Endothelial cell of umbilical vein (primary cell): Measurements from ENCODE around the gene MGME1. TPM values are rescaled to one million over a fixed set of nuclear protein-coding genes. Genes with fewer than 3 reads are reported as not detected.

Experiments used
- BruUV-seq: library from RNA; stranded (reverse); fragments of 400-500 nt; replicated peaks from 2 replicates; lab custom pipeline; 2021; lab: Mats Ljungman, UMichigan
- CTCF ChIA-PET: fragments of 300-600, 350-600 bp; sonication (Branson Sonifier 250); formaldehyde crosslinking; loops from one replicate; lab custom pipeline; 2021; ENCODE audit warnings: antibody characterized with exemption, inconsistent platforms; lab: Charles Lee
- POLR2A ChIA-PET: fragments of 300-600, 350-600 bp; sonication (Branson Sonifier 250); formaldehyde crosslinking; loops from one replicate; lab custom pipeline; 2021; ENCODE audit warnings: antibody characterized with exemption, inconsistent platforms; lab: Charles Lee
- DNase-seq: peaks from one replicate; pipeline ENCODE4 v3.0.0-alpha.2; 2011; ENCODE audit warnings: low read depth, low spot score
- FAIRE-seq: peaks from 2 replicates; lab custom pipeline; 2011; peaks lifted over from hg19 to GRCh38; lab: Jason Lieb, UNC
- H2AFZ ChIP-seq: 2 replicates; pipeline ENCODE4 v1.6.0; 2012; ENCODE audit warnings: low read depth, low read length, control low read depth, inconsistent platforms
- H3K27ac ChIP-seq: 2 replicates; pipeline ENCODE4 v1.5.1; 2011; ENCODE audit warnings: low read depth, mild to moderate bottlenecking, control low read depth, low read length, moderate library complexity; ENCODE audit not compliant: insufficient read depth
- H3K27me3 ChIP-seq, 2 experiments: 2 replicates each; pipeline versions ENCODE4 v1.6.0 to v1.6.1; 2011; ENCODE audit warnings: low read length in 2 of 2, mixed read lengths in 1 of 2; ENCODE audit not compliant: control insufficient read depth in 2 of 2, insufficient read depth in 2 of 2
- H3K36me3 ChIP-seq, 2 experiments: 2 replicates in 1 of 2; 3 replicates in 1 of 2; pipeline ENCODE4 v1.5.1; 2011; ENCODE audit warnings: low read length in 2 of 2, mild to moderate bottlenecking in 1 of 2, moderate library complexity in 1 of 2; ENCODE audit not compliant: control insufficient read depth in 2 of 2, insufficient read depth in 2 of 2; ENCODE audit errors: extremely low read depth in 1 of 2
- H3K4me1 ChIP-seq: 3 replicates; pipeline ENCODE4 v1.5.1; 2011; ENCODE audit warnings: mild to moderate bottlenecking, low read length; ENCODE audit not compliant: control insufficient read depth, insufficient read depth; ENCODE audit errors: extremely low read depth
- H3K4me2 ChIP-seq: 2 replicates; pipeline ENCODE4 v1.6.1; 2011; ENCODE audit warnings: low read length, control low read depth, mixed read lengths; ENCODE audit not compliant: insufficient read depth
- H3K4me3 ChIP-seq, 3 experiments: fragments of 200-600 bp in 1 of 3; sonication (generic), shearing (Covaris generic) in 1 of 3; replicated peaks in 1 of 3; 2 replicates each; pipeline ENCODE4 v1.5.1; 2011 to 2016; ENCODE audit warnings: control low read depth in 3 of 3, low read length in 3 of 3, mild to moderate bottlenecking in 2 of 3, inconsistent platforms in 1 of 3, low read depth in 1 of 3, moderate library complexity in 1 of 3; ENCODE audit not compliant: insufficient read depth in 1 of 3
- H3K79me2 ChIP-seq: 2 replicates; pipeline ENCODE4 v1.6.0; 2012; ENCODE audit warnings: low read length, inconsistent platforms; ENCODE audit not compliant: control insufficient read depth, insufficient read depth
- H3K9ac ChIP-seq: replicated peaks from 2 replicates; pipeline ENCODE3; 2011; ENCODE audit warnings: low read length, control low read depth; ENCODE audit not compliant: insufficient read depth; ENCODE audit errors: extremely low read depth
- H3K9me1 ChIP-seq: replicated peaks from 3 replicates; pipeline ENCODE4 v1.6.0; 2011; ENCODE audit warnings: mild to moderate bottlenecking, low read length; ENCODE audit not compliant: control insufficient read depth, insufficient read depth; ENCODE audit errors: extremely low read depth
- H3K9me3 ChIP-seq: replicated peaks from 2 replicates; pipeline ENCODE4 v1.5.1; 2012; ENCODE audit warnings: low read length, inconsistent platforms; ENCODE audit not compliant: control insufficient read depth, insufficient read depth
- H4K20me1 ChIP-seq: replicated peaks from 2 replicates; pipeline ENCODE3; 2011; ENCODE audit warnings: mild to moderate bottlenecking, low read length; ENCODE audit not compliant: control insufficient read depth, insufficient read depth; ENCODE audit errors: extremely low read depth
- EZH2 ChIP-seq: IDR thresholded peaks from 2 replicates; pipeline ENCODE4 v1.6.1; 2012; ENCODE audit warnings: borderline replicate concordance, low read depth, mild to moderate bottlenecking, moderate library complexity, low read length, inconsistent platforms; ENCODE audit not compliant: severe bottlenecking
- FOS ChIP-seq: IDR thresholded peaks from 2 replicates; pipeline ENCODE4 v1.6.1; 2011; ENCODE audit warnings: mild to moderate bottlenecking, low read length, moderate library complexity, borderline replicate concordance; ENCODE audit not compliant: insufficient read depth
- GATA2 ChIP-seq: IDR thresholded peaks from 2 replicates; pipeline ENCODE4 v1.7.0; 2011; ENCODE audit warnings: low read depth, mild to moderate bottlenecking, moderate library complexity, mixed read lengths, low read length; ENCODE audit not compliant: insufficient read length, insufficient read depth
- JUN ChIP-seq: IDR thresholded peaks from 2 replicates; pipeline ENCODE4 v1.6.1; 2011; ENCODE audit warnings: borderline replicate concordance, low read depth; ENCODE audit not compliant: insufficient read length, insufficient read depth
- MYC ChIP-seq: IDR thresholded peaks from one replicate; pipeline ENCODE4 v1.6.1; 2011; ENCODE audit warnings: mild to moderate bottlenecking, low read depth, low read length
- POLR2A ChIP-seq: IDR thresholded peaks from 2 replicates; pipeline ENCODE4 v1.6.1; 2012; ENCODE audit warnings: low read depth, mild to moderate bottlenecking, control low read depth, low read length
- POLR2AphosphoS5 ChIP-seq: IDR thresholded peaks from 2 replicates; pipeline ENCODE4 v1.6.1; 2012; ENCODE audit warnings: low read depth, mild to moderate bottlenecking, control low read depth, low read length, moderate library complexity; ENCODE audit not compliant: insufficient read depth
- dilution Hi-C: fragments of 300-500 bp; cut with MboI; formaldehyde crosslinking; loops from one replicate; pipeline ENCODE4 v1.15.0; 2019; ENCODE audit warnings: low sequenced_read_pairs; ENCODE audit not compliant: extremely low pct_ligation_motif_present
- intact Hi-C: fragments of 100-400 bp; cut with micrococcal nuclease; formaldehyde crosslinking; loops from one replicate; pipeline ENCODE4 v1.10.0; 2022
- polyA plus RNA-seq, 4 experiments: library from polyadenylated mRNA; depleted of rRNA in 3 of 4; stranded (reverse) in 3 of 4; unstranded in 1 of 4; fragments of >200 nt; gene quantifications; 2 replicates each; pipeline versions ENCODE4 v1.2.1 to v1.2.3, GENCODE V29; 2011 to 2012; ENCODE audit warnings: missing spikeins in 1 of 4
- total RNA-seq: library from RNA; stranded (reverse); gene quantifications from 2 replicates; pipeline ENCODE4 v1.2.3, GENCODE V29; 2021
- TF ChIP-seq, protein P1 (sequence below), 2 donors: IDR thresholded peaks; 1 replicate in 1 of 2; 2 replicates in 1 of 2; pipeline ENCODE4 v1.5.1; 2011; ENCODE audit warnings: low read length in 2 of 2, mild to moderate bottlenecking in 2 of 2, moderate library complexity in 2 of 2, control low read depth in 1 of 2, inconsistent platforms in 1 of 2, low read depth in 1 of 2; ENCODE audit not compliant: insufficient read depth in 1 of 2; ENCODE audit errors: extremely low read depth in 1 of 2
- TF ChIP-seq, protein P2 (sequence below): IDR thresholded peaks from 2 replicates; pipeline ENCODE4 v1.6.1; 2011; ENCODE audit not compliant: insufficient read depth, insufficient read length

The MGME1 gene
- total and polyA plus RNA-seq, 2 donors (not counting 3 experiments of a cell fraction or from before 2014, with no cell fraction given): 8.9 to 26.2 TPM

DNA sequence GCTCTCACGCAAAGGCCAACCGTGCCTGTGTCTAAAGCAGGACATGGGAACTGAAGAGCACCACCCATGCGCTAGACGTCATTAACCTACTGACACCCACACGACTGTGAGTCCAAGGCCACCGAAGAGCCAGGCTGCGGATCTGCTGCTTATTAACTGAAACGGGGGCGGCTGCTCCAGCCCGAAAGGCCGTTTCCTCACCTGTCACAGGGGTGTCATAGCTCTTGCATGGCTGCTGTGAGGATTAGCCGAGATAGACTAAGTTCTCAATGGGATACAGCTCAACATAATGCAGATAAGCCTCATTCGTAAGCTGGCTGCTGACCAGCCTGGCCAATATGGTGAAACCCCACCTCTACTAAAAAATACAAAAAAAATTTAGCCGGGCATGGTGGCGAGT, 62.2 kb downstream of the MGME1 start:
- dilution Hi-C loops (no loop called here), intact Hi-C loops (no loop called here)
- CTCF ChIA-PET: no interaction called here
- Histone ChIP-seq H3K9me3 (no peaks in the 10 kb centered on the region), H3K36me3 (no peaks in the 10 kb centered on the region), H3K9me1 (no peaks in the 10 kb centered on the region), H3K9ac (no peak overlapping the region), H4K20me1 (no peaks in the 10 kb centered on the region), H3K27ac (no peak overlapping the region), H2AFZ (no peak overlapping the region), H3K27me3 (no peaks in the 10 kb centered on the region), H3K4me3 (no peak overlapping the region), H3K4me1 (no peaks in the 10 kb centered on the region), H3K4me2 (no peak overlapping the region), H3K79me2 (no peaks in the 10 kb centered on the region)
- POLR2A ChIA-PET: no interaction called here
- DNase-seq (no peak), FAIRE-seq (no peak)
- TF ChIP-seq JUN (no peak), GATA2 (no peak), POLR2AphosphoS5 (no peak), FOS (no peak), POLR2A (no peak), MYC (no peak), EZH2 (no peak)
- TF ChIP-seq, protein P1, sequence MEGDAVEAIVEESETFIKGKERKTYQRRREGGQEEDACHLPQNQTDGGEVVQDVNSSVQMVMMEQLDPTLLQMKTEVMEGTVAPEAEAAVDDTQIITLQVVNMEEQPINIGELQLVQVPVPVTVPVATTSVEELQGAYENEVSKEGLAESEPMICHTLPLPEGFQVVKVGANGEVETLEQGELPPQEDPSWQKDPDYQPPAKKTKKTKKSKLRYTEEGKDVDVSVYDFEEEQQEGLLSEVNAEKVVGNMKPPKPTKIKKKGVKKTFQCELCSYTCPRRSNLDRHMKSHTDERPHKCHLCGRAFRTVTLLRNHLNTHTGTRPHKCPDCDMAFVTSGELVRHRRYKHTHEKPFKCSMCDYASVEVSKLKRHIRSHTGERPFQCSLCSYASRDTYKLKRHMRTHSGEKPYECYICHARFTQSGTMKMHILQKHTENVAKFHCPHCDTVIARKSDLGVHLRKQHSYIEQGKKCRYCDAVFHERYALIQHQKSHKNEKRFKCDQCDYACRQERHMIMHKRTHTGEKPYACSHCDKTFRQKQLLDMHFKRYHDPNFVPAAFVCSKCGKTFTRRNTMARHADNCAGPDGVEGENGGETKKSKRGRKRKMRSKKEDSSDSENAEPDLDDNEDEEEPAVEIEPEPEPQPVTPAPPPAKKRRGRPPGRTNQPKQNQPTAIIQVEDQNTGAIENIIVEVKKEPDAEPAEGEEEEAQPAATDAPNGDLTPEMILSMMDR (IDR thresholded peaks at IDR 0.05; ENCODE audit: extremely low read depth in 1 of 2, insufficient read depth in 1 of 2, low read depth in 1 of 2, low read length in 2 of 2): no peak
- TF ChIP-seq, protein P2, sequence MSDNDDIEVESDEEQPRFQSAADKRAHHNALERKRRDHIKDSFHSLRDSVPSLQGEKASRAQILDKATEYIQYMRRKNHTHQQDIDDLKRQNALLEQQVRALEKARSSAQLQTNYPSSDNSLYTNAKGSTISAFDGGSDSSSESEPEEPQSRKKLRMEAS: no peak
- no TSS peak for BruUV-seq
